ENCODE data around the gene ANGPTL4. TPM values are rescaled to one million over a fixed set of nuclear protein-coding genes. Genes with fewer than 3 reads are reported as not detected.

Gene ANGPTL4
- polyA plus RNA-seq, 1 experiment = 2.2 TPM

DNA sequence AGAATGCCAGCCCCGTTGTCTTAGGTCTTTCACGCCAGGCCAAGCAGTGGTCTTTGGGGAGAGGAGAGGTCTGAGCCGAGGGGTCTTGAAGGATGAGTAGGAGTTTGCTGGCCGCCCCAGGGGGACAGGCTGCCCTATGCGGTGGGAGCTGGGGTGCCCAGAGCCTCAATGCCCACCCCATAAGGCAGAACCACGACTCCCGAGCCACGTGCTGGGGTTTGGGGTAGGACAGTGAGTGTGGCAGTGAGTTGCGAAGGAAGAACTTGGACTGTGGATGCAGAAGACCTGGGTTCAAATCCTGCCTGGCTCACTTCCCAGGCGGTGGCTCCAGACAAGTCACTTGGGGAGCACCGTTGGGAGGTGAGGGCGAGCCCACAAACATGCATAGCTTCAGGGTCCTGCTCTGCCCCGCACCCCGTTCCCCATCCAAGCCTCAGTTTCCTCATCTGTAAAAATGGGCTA is 31.7 kb downstream of the ANGPTL4 start:
- H3K36me3 ChIP-seq (ENCODE audit: control insufficient read depth, insufficient read depth, low read length) = peaks cover 8% of the 10 kb centered on the region
- TF ChIP-seq, protein P1, sequence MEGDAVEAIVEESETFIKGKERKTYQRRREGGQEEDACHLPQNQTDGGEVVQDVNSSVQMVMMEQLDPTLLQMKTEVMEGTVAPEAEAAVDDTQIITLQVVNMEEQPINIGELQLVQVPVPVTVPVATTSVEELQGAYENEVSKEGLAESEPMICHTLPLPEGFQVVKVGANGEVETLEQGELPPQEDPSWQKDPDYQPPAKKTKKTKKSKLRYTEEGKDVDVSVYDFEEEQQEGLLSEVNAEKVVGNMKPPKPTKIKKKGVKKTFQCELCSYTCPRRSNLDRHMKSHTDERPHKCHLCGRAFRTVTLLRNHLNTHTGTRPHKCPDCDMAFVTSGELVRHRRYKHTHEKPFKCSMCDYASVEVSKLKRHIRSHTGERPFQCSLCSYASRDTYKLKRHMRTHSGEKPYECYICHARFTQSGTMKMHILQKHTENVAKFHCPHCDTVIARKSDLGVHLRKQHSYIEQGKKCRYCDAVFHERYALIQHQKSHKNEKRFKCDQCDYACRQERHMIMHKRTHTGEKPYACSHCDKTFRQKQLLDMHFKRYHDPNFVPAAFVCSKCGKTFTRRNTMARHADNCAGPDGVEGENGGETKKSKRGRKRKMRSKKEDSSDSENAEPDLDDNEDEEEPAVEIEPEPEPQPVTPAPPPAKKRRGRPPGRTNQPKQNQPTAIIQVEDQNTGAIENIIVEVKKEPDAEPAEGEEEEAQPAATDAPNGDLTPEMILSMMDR (IDR thresholded peaks at IDR 0.05; ENCODE audit: insufficient read depth, low read depth, low read length) = no peak
- H3K4me3 ChIP-seq (ENCODE audit: low read depth, low read length) = no peak overlapping the region
- H3K27me3 ChIP-seq (ENCODE audit: control insufficient read depth, insufficient read depth, low read length) = no peaks in the 10 kb centered on the region
- CTCF ChIA-PET = interaction anchor here (7.0 kb wide), 1 partner anchor 41 kb away, joined by 67 read pairs; no protein-coding TSS in a partner anchor
- no peak for DNase-seq (ENCODE audit: low read depth)
- POLR2A ChIA-PET = no interaction called here

DNA sequence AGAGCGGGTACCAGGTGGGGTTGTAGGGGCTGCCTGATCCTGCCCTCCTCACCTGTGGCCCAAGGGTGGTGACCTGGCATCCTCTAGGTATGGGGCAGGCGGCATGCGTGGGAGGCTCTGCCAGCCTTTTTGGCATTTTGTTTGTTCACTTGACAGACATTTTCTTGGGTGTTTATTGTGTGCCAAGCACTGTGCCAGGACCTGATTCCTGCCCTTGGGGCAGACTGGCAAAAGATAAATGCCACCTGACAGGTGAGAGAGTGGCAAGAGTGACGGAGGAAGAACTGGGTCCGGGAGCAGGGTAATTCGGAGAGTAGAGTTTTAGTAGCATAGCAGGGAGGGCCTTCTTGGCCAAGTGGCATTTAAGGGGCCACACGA is 32.2 kb downstream of the ANGPTL4 start:
- ChIA-PET POLR2A (no interaction called here), CTCF (interaction anchor here (7.0 kb wide), 1 partner anchor 41 kb away, joined by 67 read pairs; no protein-coding TSS in a partner anchor)
- no peaks in the 10 kb centered on the region for H3K27me3 ChIP-seq (ENCODE audit: control insufficient read depth, insufficient read depth, low read length)
- DNase-seq (ENCODE audit: low read depth) = no peak
- no peak overlapping the region for H3K4me3 ChIP-seq (ENCODE audit: low read depth, low read length)
- TF ChIP-seq, protein P1 (IDR thresholded peaks at IDR 0.05; ENCODE audit: insufficient read depth, low read depth, low read length) = no peak
- H3K36me3 ChIP-seq (ENCODE audit: control insufficient read depth, insufficient read depth, low read length) = peaks cover 8% of the 10 kb centered on the region

DNA sequence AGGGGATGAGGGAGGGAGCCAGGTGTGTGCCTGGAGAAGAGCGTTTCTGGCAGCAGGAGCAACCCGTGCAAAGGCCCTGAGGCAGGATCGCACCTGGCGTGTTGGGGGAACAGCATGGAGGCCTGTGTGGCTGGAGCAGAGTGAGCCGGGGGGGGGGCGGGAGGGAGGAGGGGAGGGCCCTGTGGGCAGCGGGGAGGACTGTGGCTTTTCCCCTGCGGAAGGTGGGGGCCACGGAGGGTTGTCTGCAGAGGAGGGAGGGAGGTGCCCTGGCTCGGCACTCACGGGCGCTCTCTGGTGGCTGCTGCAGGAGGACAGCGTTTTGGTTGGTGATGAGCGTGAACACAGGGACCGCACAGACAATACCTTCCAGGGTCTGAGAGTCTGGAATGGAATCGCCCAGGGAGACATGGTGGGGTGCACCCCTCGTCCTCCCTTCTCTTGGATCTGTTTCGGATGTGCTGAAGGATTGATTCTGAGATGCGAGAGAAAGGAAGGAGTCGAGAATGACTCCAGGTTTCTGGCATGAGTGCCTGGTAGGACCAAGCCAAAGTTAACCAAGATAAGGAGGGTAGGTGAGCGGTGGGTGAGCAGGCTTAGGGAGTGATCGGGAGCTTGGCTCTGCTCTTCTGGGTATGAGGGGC is 32.7 kb downstream of the ANGPTL4 start:
- POLR2A ChIA-PET = no interaction called here
- Histone ChIP-seq H3K4me3 (ENCODE audit: low read depth, low read length) (no peak overlapping the region), H3K27me3 (ENCODE audit: control insufficient read depth, insufficient read depth, low read length) (no peaks in the 10 kb centered on the region), H3K36me3 (ENCODE audit: control insufficient read depth, insufficient read depth, low read length) (peaks cover 8% of the 10 kb centered on the region)
- TF ChIP-seq, protein P1 (IDR thresholded peaks at IDR 0.05; ENCODE audit: insufficient read depth, low read depth, low read length) = peak; percentile 78
- no peak for DNase-seq (ENCODE audit: low read depth)
- CTCF ChIA-PET = interaction anchor here (1.6 to 7.0 kb wide), 4 partner anchors 31 to 48 kb away, joined by 6 to 67 read pairs (median 22); no protein-coding TSS in a partner anchor

DNA sequence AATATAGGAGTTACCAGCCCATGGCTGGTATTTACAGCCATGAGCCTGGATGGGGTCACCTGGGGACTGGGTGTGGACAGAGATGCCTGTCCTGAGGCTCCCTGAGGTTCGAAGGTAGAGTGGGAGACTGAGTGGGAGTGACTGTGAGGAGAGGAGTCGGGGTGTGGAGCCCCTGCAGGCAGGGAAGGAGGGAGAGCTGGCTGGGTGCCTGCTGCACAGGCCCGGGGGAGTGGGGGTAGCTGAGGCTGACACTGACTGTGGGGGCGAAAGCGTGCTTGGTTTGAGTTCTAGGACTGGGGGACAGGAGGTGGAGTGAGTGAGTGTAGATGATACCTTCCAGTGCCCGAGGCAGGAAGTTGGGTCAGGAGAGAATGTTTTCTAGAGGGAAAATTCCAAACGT is 33.3 kb downstream of the ANGPTL4 start:
- no peaks in the 10 kb centered on the region for H3K27me3 ChIP-seq (ENCODE audit: control insufficient read depth, insufficient read depth, low read length)
- peaks cover 11% of the 10 kb centered on the region for H3K36me3 ChIP-seq (ENCODE audit: control insufficient read depth, insufficient read depth, low read length)
- ChIA-PET POLR2A (interaction anchor here (0.6 kb wide), 1 partner anchor 133 kb away, joined by 3 read pairs; no protein-coding TSS in a partner anchor), CTCF (interaction anchor here (1.4 to 2.6 kb wide), 4 partner anchors 32 to 49 kb away, joined by 5 to 38 read pairs (median 6); partner anchors contain the start of gene ANGPTL4)
- no peak overlapping the region for H3K4me3 ChIP-seq (ENCODE audit: low read depth, low read length)
- DNase-seq (ENCODE audit: low read depth) = no peak
- TF ChIP-seq, protein P1 (IDR thresholded peaks at IDR 0.05; ENCODE audit: insufficient read depth, low read depth, low read length) = no peak

DNA sequence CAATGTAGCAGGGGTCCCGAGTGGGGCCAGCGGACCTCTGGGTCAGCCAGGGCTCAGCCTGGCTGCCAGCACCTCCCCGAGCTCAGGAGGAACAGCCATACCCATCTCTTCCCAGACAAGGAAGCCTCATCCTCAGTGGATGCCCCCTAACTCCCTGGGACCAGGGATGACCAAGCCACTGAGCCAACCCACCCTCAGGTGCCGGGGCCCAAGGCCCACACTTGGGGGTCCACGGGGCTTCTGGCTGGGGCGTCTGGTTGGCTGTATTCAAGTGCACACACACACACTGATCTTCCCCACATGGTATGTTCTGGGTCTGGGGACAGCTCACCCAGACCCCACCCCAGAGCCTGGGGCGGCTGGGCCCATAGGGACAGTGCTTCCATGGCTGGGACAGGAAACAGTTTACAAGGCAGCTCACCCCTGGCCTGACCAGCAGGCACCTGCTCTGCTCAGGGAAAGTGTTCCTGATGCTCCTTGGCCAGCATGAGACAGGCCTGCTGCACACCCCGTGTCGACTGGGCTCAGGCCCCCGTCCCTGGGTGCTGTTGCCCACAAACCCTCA is 33.9 kb downstream of the ANGPTL4 start:
- no peak overlapping the region for H3K4me3 ChIP-seq (ENCODE audit: low read depth, low read length)
- DNase-seq (ENCODE audit: low read depth) = no peak
- POLR2A ChIA-PET = interaction anchor here (0.6 kb wide), 1 partner anchor 133 kb away, joined by 3 read pairs; no protein-coding TSS in a partner anchor
- CTCF ChIA-PET = interaction anchor here (0.9 to 2.6 kb wide), 6 partner anchors 23 to 181 kb away, joined by 3 to 38 read pairs (median 6); partner anchors contain the start of gene ANGPTL4
- H3K27me3 ChIP-seq (ENCODE audit: control insufficient read depth, insufficient read depth, low read length) = no peaks in the 10 kb centered on the region
- TF ChIP-seq, protein P1 (IDR thresholded peaks at IDR 0.05; ENCODE audit: insufficient read depth, low read depth, low read length) = no peak
- peaks cover 13% of the 10 kb centered on the region for H3K36me3 ChIP-seq (ENCODE audit: control insufficient read depth, insufficient read depth, low read length)
